NOMO-1 (cell line): ENCODE measurements around the gene RNF151.
A peak's percentile ranks its signal among the peaks of the same experiment; 100 is the strongest.
"Not testable (repeated sequence)": the region's sequence is repeated elsewhere in the genome, so short reads cannot be mapped to it uniquely, and the experiment has no call there.

Experiments
- DNase-seq, 2 experiments: peaks; one replicate each; lab custom pipeline; 2025; ENCODE audit not compliant: unreplicated experiment in 2 of 2; lab: John Stamatoyannopoulos, UW

RNF151 gene

DNA sequence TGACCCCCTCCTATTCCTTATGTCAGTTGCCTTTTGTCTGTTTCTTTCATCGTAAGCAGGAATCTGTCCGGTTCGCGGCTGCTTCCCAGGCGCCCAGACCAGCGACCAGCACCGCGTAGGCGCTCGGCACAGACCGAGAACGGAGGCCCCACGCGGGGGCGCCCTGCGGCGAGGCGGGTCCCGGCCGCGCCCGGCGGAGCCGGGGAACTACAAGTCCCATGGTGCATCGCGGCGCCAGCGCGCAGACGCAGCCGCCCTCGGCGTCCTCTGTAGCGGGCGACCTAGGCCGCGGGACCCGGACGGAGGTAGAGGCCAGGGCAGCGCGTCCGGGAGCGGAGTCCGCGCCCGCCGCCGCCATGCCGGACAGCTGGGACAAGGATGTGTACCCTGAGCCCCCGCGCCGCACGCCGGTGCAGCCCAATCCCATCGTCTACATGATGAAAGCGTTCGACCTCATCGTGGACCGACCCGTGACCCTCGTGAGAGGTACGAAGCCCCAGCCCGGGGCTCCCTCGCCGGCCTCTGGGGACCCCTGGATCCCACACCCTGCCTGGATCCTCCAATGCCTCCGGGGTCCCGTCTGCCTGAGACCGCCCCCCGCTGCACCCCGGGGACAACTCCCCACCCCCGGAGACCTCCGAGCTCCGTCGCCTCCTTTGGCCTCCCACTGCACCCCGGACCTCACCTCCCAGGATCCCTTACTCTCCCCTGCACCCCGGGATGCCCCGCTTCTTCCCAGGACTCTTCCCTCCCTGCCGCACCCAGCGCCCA lies 7.2 kb upstream of the RNF151 start, which contains the start of gene NDUFB10:
Gene NDUFB10, plus strand, starts transcription at position 270 of the 771 bp plus-strand sequence. Its CDS starts 87 bp downstream, at position 357.
- DNase-seq: peak; percentile 81 to 92

GRCh38 chr16:1960665-1961630 lies 5.7 kb upstream of the RNF151 start:
- DNase-seq: peak; percentile 29 to 45

DNA sequence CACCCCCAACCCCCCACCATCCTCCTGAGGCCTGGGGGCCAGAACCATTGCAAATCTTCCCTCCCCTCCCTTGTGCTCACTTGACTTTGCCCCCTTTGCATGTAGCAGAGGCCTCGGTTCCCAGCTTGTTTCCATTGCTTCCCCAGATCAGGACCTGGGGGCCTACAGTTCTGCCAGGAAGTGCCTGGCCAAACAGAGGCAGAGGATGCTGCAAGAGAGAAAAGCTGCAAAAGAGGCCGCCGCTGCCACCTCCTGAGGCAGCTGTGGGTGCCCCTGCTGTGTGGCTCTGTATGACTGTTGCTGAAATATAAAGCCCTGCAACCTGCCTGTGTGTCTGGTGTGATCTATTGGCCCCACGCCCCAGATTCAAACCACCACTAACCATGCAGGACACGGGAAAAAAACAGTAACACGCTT lies 5.0 kb upstream of the RNF151 start:
- DNase-seq: no peak

DNA sequence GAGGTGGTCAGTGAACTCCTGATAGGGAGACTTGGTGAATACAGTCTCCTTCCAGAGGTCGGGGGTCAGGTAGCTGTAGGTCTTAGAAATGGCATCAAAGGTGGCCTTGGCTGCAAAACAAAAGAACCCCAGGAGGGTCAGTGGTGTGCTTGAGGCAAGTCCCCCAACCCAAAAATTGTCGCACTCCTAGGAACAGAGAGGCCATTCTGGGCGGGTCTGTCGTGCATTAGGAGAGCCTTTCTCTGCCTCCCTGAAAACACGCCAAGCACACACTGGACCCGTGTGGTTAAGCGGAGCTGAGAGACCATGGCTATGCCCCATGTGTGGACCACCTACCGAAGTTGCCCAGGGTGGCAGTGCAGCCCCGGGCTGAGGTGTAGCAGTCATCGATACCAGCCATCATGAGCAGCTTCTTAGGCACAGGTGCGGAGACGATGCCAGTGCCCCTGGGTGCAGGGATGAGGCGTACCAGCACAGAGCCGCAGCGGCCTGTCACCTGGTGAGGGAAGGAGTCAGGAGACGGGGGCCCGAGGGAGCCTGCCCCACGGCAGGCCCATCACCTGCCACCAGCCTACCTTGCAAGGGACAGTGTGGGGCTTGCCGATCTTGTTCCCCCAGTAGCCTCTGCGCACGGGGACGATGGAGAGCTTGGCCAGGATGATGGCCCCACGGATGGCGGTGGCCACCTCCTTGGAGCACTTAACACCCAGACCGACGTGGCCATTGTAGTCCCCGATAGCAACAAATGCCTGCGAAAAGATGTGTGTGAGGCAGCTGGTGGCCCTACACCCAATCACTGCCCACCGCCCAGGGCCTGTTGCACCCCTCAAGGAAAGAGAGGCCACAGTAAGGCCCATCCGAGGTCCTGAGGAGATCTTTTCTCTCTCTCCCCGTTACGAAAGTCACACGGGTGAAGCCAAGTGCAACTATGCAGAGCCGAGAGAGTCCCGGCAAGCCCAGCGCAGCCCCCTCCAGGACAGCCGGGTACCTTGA lies 4.2 kb upstream of the RNF151 start:
- DNase-seq: not testable (repeated sequence)

GRCh38 chr16:1963806-1964505 lies 2.7 kb upstream of the RNF151 start:
- no peak for DNase-seq

DNA sequence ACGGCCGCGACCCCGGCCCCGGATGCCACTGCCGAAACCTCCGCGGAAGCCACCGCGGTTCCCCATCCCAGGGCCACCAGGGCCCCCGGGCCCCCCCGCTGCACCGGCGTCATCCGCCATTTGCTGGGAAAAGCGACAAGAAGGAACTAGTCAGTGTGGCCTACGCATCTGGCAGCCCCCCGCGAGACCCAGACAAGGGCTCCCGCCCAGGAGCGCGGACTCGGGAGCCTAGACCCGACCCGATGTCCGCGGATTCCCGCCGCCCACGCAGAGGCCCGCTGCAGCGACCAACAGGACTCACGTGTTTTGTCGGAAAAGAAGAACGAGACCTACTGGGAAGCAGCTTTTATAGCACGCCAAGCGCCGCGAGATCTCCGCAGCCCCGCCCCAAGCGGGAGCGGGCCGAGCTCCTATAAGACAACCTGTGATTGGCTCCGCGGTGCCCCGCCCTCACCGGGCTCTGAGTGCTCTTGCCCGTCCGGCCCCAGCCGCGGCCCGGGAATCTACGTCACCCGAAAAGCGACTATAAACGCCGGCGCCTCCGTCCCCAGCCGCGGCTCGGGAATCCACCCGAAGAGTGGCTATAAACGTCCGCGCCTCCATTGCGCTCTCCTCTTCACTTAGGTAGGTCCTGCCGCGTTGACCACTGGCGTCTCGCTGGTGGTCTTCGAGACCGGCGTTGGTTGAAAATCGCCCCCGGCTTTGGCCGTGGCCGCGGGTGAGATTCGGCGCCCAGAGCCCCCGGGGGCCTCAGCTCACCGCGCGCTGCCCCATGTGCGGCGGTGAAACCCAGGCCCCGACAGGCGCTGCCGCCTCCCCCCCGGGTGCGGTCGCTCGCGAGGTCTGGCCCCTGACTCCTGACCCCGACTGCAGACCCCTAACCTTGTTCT lies 1.9 kb upstream of the RNF151 start, which contains the start of gene RPS2:
Gene RPS2, minus strand, starts transcription at position 321 of the 890 bp plus-strand sequence. Its CDS starts 201 bp downstream, at position 120.
- peak; percentile 98 to 99 for DNase-seq

- no peak for DNase-seq
Measured at GRCh38 chr16:1965396-1966001, 1.2 kb upstream of the RNF151 start.

- DNase-seq: no peak
Measured at GRCh38 chr16:1968146-1968953, 1.7 kb downstream of the RNF151 start.

GRCh38 chr16:1971796-1972489 lies 5.3 kb downstream of the RNF151 start, which contains the start of gene TBL3:
TSS of gene TBL3 (plus strand) at chr16:1972053. CDS start at chr16:1972165, 112 bp downstream.
- DNase-seq: peak; percentile 80 to 93

GRCh38 chr16:1972490-1972877 lies 5.8 kb downstream of the RNF151 start:
- no peak for DNase-seq

GRCh38 chr16:1973461-1974156 lies 7.0 kb downstream of the RNF151 start:
- DNase-seq: no peak

DNA sequence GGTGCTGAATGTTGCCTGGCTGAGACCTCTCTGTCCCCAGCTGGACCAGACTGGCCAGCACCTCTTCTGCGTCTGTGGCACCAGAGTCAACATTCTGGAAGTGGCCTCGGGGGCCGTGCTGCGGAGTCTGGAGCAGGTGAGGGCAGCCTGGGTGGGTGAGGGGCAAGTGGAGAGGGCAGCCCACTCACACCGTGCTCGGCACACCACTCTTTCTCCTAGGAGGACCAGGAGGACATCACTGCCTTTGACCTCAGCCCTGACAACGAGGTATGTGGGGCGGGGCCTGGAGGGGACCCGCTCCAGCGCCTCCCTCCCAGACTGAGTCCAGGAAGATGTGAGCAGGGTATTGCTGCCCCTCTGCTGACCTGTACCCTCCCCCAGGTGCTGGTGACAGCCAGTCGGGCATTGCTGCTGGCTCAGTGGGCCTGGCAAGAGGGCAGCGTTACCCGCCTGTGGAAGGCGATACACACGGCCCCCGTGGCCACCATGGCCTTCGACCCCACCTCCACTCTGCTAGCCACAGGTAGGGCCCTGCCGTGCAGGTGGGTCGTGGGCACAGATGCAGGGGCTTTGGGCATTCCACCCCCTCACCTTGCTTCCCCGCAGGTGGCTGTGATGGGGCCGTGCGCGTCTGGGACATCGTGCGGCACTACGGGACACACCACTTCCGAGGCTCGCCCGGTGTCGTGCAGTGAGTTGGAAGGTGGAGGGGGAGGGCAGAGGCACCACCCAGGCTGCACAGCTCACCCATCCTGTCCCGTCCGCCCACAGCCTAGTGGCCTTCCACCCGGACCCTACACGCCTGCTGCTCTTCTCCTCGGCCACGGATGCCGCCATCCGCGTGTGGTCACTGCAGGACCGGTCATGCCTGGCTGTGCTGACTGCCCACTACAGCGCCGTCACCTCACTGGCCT lies 7.8 kb downstream of the RNF151 start:
- no peak for DNase-seq

- no peak for DNase-seq
Measured at GRCh38 chr16:1975432-1976215, 9.0 kb downstream of the RNF151 start.

DNA sequence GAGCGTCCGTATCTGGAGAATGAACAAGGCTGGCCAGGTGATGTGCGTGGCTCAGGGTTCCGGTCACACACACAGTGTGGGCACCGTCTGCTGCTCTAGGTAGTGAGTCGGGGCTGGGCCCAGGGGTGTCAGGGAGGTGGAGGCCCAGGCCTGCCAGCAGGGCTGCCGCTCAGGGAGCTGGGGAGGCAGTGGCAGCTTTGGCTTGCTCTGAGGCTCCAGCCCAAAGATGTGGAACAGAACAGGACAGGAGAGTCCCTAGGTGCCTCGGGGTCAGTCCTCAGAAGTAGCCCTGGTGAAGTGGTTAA lies 9.5 kb downstream of the RNF151 start:
- DNase-seq: no peak
